HG03175 (cell line): ENCODE measurements around the gene PIEZO1.
"Not testable (repeated sequence)": the region's sequence is repeated elsewhere in the genome, so short reads cannot be mapped to it uniquely, and the experiment has no call there.

Source experiments
- ATAC-seq: cut with Tn5 transposase; IDR thresholded peaks from one replicate; pipeline ENCODE4 v1.9.1; 2021; ENCODE audit warnings: mild to moderate bottlenecking, moderate library complexity; ENCODE audit not compliant: unreplicated experiment

PIEZO1 gene

DNA sequence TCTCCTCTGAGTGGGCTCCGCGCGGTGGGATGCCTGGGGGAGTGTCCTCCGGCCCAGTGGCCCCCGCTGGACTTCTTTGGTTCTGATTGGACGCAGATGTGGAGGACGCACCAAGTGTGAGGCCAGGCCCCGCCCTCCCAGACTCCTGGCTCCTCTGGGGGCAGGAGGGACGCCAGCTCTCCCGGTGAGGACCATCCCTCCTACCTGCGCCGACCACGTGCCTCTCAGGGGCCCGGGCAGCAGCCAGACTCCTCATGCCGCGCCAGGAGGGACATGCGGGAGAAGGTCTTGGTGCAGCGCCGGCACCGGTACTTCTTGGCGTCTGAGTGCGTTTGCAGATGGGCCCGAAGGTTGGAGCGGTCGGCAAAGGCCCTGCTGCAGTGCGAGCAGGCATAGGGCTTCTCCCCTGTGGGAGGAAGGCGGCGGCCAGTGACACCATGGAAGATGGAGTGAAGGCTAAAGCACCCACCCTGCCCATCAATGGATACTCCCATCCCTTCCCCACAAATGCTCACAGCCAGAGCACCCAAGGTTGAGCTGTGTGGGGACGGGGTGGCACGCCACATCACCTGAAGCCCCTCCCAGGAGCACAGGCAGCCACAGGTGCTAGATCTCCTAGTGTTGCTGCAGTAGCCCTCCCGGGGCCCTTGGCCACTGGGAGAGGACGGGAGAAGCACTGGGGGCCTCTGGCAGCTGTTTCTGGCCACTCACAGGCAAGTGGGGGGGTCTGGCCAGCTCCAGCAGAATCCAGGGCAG is 106.6 kb downstream of the PIEZO1 start:
- ATAC-seq, result no peak

DNA sequence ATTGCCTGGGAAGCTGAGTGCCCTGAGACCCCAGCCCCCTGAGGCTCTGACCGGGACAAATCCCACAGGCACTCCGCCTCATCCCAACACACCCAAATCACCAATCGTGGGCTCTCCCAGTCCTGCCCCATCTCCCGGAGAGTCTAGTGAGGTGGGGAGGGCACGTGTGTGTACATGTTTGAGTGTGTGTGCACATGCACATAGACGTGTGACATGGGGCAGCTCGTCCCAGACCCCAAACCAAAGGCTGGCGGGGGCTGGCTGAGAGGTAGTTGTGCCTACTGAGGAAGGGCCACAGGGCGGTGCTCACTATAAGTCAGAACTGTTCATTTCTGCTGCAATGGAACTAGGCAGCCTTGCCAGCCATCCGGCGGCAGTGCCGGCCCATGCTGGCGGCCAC is 107.3 kb downstream of the PIEZO1 start:
- no peak for ATAC-seq

DNA sequence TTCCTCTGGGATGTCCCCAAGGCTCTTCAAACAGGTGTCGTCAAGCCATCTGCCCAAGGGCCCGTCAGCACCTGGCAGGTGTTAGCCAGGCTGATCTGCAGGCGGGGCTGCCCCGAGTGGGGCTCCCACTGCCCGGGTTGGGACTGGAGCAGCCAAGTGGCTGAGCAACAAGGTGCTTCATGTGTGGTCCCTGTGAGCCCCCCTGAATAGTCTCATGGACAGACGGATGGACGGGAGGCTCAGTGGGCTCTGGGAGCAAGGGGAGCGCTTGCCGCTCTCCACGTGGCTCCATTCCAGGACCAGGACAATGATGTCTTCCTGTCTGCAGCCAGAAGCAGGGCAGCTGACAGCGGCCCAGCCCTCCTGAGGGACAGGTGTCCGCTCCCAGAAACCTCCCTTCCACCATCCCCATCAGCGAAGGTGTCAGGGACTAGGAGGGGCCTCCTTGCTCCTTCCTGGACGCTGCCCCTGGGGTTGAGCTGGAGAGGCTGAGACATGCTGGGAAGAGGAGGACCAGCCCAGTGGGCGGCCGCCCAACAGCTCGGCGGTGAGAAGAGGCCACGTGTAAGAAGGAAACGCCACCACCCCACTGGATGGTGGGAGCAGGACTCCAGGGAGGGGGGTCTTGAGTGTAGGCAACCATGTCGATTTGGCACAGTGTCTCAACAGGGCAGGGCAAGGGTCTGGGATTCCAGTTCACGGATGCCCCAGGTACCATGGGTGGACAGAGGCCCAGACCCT is 108.3 kb downstream of the PIEZO1 start:
- ATAC-seq, result no peak

- no peak for ATAC-seq
Observed at GRCh38 chr16:88673716-88674379, 111.2 kb downstream of the PIEZO1 start.

DNA sequence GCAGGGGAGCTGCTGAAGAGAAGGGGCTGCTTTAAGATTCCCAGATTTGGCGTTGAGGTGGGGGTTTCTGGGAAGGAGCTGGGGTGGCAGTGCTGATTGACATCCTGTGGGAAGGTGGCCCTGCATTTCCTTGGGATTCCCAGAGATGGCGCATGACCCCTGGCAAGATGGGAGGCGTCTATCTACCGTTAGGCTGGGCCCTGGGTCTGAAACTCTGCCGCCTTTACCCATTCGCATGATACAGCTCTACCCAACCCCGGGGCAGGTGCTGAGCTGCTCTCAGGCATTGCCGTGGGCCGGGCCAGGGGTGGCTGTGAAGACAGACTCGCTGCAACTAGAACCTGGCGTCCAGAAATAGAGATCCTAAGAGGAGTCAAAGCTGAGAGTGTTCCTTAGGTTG is 112.2 kb downstream of the PIEZO1 start:
- ATAC-seq, result no peak

DNA sequence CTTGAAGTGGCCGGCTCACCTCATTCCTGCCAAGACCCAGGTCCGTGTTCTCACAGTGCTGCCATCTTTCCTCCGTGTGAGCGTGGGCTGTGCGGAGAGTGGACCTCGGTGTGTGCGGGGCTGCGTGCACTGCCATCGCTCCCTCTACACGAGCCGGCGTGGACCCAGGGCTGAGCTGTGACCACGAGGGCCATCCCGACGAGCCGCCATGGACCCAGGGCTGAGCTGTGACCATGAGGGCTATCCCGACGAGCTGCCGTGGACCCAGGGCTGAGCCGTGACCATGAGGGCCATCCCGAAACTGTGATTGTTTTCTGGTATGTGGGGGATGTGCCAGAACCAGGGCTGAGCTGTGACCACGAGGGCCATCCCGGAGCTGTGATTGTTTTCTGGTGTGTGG is 113.2 kb downstream of the PIEZO1 start:
- ATAC-seq, result no peak

DNA sequence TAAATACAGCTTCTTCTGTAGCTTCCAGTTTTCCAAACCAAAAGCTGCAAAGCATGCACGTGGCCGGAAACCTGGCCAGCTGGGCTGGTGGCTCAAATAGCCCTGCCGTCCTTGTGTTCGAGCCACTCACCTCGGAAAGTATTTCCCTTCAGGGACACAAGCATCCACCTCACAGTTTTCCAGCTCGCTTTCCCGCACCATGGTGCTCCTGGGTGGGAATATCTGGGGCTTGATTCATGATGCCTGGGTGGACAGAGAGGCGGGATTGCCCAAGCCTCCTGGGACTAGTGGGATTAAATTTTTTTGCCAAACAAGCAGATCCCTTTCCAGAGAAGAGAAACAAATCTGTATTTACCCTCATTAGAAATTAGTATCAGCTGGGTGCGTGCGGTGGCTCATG is 115.0 kb downstream of the PIEZO1 start:
- ATAC-seq, result no peak

GRCh38 chr16:88669493-88669892 is 115.5 kb downstream of the PIEZO1 start:
- not testable (repeated sequence) for ATAC-seq

DNA sequence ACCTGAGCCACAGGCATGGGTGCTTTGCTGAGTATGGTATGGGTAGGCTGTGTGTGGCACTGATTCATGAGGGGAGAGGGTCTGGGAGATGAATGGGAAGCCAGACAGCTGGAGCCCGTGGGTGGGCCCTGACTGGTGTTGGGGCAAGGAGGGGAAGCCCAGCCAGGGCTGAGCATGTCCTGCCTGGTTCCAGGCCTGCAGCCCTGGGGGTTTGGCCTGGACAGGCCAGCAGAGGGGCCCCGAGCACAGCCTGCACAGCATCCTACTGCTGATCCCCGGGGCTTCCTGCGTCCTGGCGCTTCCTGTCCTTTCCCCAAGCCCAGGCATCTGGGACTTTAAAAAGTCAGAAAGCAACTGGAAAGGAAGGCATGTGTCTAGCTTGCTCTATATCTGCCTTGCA is 117.6 kb downstream of the PIEZO1 start:
- ATAC-seq, result no peak

DNA sequence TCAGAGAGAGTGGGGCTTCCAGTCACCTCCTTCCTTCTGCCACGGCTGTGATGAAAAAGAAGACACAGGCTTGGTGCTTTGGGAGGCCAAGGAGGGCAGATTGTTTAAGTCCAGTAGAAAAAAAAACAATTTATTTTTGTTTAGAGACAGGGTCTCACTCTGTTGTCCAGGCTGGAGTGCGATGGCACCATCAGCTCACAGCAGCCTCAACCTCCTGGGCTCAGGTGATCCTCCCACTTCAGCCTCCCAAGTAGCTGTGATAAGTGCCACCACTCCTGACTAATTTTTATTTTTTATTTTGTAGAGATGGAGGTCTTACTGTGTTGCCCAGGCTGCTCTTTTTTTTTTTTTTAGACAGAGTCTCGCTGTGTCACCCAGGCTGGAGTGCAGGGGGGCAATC is 119.5 kb downstream of the PIEZO1 start:
- ATAC-seq, result no peak
